H1 (cell line): ENCODE results near the gene GNAS. TPM values are rescaled to one million over a fixed set of nuclear protein-coding genes. Genes with fewer than 3 reads are reported as not detected.

ENCODE experiments used
- ASH2L ChIP-seq: fragments of 200-600, 300-600 bp; sonication (generic); IDR thresholded peaks from one replicate; pipeline ENCODE4 v1.7.1; 2017; ENCODE audit warnings: low read length
- CBX8 ChIP-seq: fragments of 300-800, 300-1000 bp; sonication (generic); IDR thresholded peaks from 2 replicates; pipeline ENCODE4 v1.7.1; 2016; ENCODE audit warnings: low read depth, low read length, borderline replicate concordance
- CEBPB ChIP-seq: IDR thresholded peaks from 2 replicates; pipeline ENCODE4 v1.6.1; 2012; ENCODE audit warnings: low read depth, low read length
- CHD1 ChIP-seq: IDR thresholded peaks from 2 replicates; pipeline ENCODE4 v1.6.1; 2012; ENCODE audit warnings: low read depth, low read length, improper control_type of control experiment
- E2F6 ChIP-seq: IDR thresholded peaks from 2 replicates; pipeline ENCODE4 v1.6.1; 2012; ENCODE audit warnings: inconsistent platforms
- EP300 ChIP-seq, 2 experiments: IDR thresholded peaks; 1 replicate in 1 of 2; 2 replicates in 1 of 2; pipeline ENCODE4 v1.6.1; 2011 to 2012; ENCODE audit warnings: low read depth in 2 of 2, low read length in 2 of 2, mild to moderate bottlenecking in 2 of 2, borderline replicate concordance in 1 of 2, inconsistent platforms in 1 of 2, moderate library complexity in 1 of 2
- GTF2F1 ChIP-seq: IDR thresholded peaks from 2 replicates; pipeline ENCODE4 v1.6.1; 2012; ENCODE audit warnings: low read depth, low read length, improper control_type of control experiment, borderline replicate concordance
- HDAC2 ChIP-seq, 2 experiments: fragments of 300-600 bp in 1 of 2; sonication (generic) in 1 of 2; IDR thresholded peaks; 2 replicates each; pipeline ENCODE4 v1.6.1; 2011 to 2012; ENCODE audit warnings: low read depth in 2 of 2, low read length in 2 of 2, mild to moderate bottlenecking in 2 of 2, moderate library complexity in 2 of 2, borderline replicate concordance in 1 of 2, inconsistent platforms in 1 of 2
- JUN ChIP-seq: IDR thresholded peaks from 2 replicates; pipeline ENCODE4 v1.6.1; 2011; ENCODE audit warnings: low read depth, mild to moderate bottlenecking, improper control_type of control experiment, low read length
- KDM1A ChIP-seq: fragments of 200-600, 300-600 bp; sonication (generic); IDR thresholded peaks from 2 replicates; pipeline ENCODE4 v1.7.1; 2016; ENCODE audit warnings: mild to moderate bottlenecking, low read length, borderline replicate concordance
- MAX ChIP-seq: IDR thresholded peaks from 2 replicates; pipeline ENCODE4 v1.6.1; 2012; ENCODE audit warnings: inconsistent platforms
- POLR2A ChIP-seq, 2 experiments: IDR thresholded peaks; 1 replicate in 1 of 2; 2 replicates in 1 of 2; pipeline ENCODE4 v1.6.1; 2011; ENCODE audit warnings: low read depth in 2 of 2, low read length in 2 of 2, mild to moderate bottlenecking in 2 of 2; ENCODE audit errors: control extremely low read depth in 1 of 2
- POLR2AphosphoS5 ChIP-seq: IDR thresholded peaks from 2 replicates; pipeline ENCODE4 v1.6.1; 2011; ENCODE audit warnings: low read depth, low read length
- SAP30 ChIP-seq: fragments of 300-600 bp; sonication (generic); IDR thresholded peaks from 2 replicates; pipeline ENCODE4 v1.7.1; 2012; ENCODE audit warnings: low read length, moderate library complexity, mild to moderate bottlenecking, inconsistent platforms; ENCODE audit not compliant: insufficient read depth, insufficient replicate concordance
- SIX5 ChIP-seq: IDR thresholded peaks from 2 replicates; pipeline ENCODE4 v1.6.1; 2011; ENCODE audit warnings: mild to moderate bottlenecking, low read depth, low read length
- SP1 ChIP-seq: IDR thresholded peaks from 2 replicates; pipeline ENCODE4 v1.6.1; 2011; ENCODE audit warnings: low read depth, low read length
- TAF1 ChIP-seq: IDR thresholded peaks from 2 replicates; pipeline ENCODE4 v1.6.1; 2011; ENCODE audit warnings: mild to moderate bottlenecking, low read depth, low read length
- YY1 ChIP-seq: IDR thresholded peaks from 2 replicates; pipeline ENCODE4 v1.6.1; 2011; ENCODE audit warnings: low read depth, mild to moderate bottlenecking, low read length
- ZNF274 ChIP-seq: IDR thresholded peaks from 2 replicates; pipeline ENCODE4 v1.7.0; 2012; ENCODE audit warnings: low read length, borderline replicate concordance; ENCODE audit errors: extremely low read depth
- polyA plus RNA-seq, 7 experiments: library from polyadenylated mRNA; depleted of rRNA in 3 of 7; stranded (reverse) in 5 of 7; unstranded in 2 of 7; fragments of >200 nt in 5 of 7; fragments of 200-250 nt in 2 of 7; gene quantifications; 1 replicate in 5 of 7; 2 replicates in 1 of 7; 4 replicates in 1 of 7; pipeline versions ENCODE4 v1.2.1 to v1.2.3, GENCODE V29; 2011 to 2013; ENCODE audit warnings: missing spikeins in 2 of 7, mixed read lengths in 2 of 7
- total RNA-seq: library from RNA; stranded (reverse); fragmentation: NEBNext Ultra II Directional; extraction: Animal tissue kit (Norgen Biotek cat#: 25700); gene quantifications from 2 replicates; pipeline ENCODE4 v1.2.1, GENCODE V29; 2021

Gene GNAS
- total and polyA plus RNA-seq, 2 of the 8 experiments (the other 6 are each of a cell fraction or from before 2014, with no cell fraction given): 989 to 1,613 TPM

GRCh38 chr20:58888521-58889333 is 36.2 kb downstream of the GNAS start (continued):
- no peak for TF ChIP-seq CEBPB
- TF ChIP-seq CHD1: no peak
- peak; percentile 100 for TF ChIP-seq TAF1
- no peak; a peak in 1 of 3 replicates for TF ChIP-seq EP300 (IDR thresholded peaks at IDR 0.05; ENCODE audit: borderline replicate concordance in 1 of 2, low read depth in 2 of 2, low read length in 2 of 2)
- no peak for TF ChIP-seq CBX8
- peak; percentile 77; the same call in 1 of the 2 replicates for TF ChIP-seq GTF2F1
- TF ChIP-seq POLR2A (IDR thresholded peaks at IDR 0.05; ENCODE audit: control extremely low read depth in 1 of 2, low read depth in 2 of 2, low read length in 2 of 2): peak; percentile 98 to 99
- 0 out of 2 replicates have a peak, but pooled peaks have one; percentile 5 for TF ChIP-seq YY1
- no peak for TF ChIP-seq SAP30
- TF ChIP-seq POLR2AphosphoS5: peak; percentile 98
- TF ChIP-seq HDAC2 (IDR thresholded peaks at IDR 0.05; ENCODE audit: borderline replicate concordance in 1 of 2, low read depth in 2 of 2, low read length in 2 of 2): no peak
- TF ChIP-seq KDM1A: no peak
- TF ChIP-seq ASH2L: peak; percentile 91
- TF ChIP-seq JUN: no peak
- peak; percentile 10; the same call in 1 of the 2 replicates for TF ChIP-seq E2F6
- TF ChIP-seq ZNF274: no peak
- no peak for TF ChIP-seq SIX5
- TF ChIP-seq MAX: peak; percentile 5; the same call in 1 of the 2 replicates
- 0 out of 2 replicates have a peak, but pooled peaks have one; percentile 9 for TF ChIP-seq SP1
